ENCODE results near the gene CCDC13. TPM values are rescaled to one million over a fixed set of nuclear protein-coding genes. Genes with fewer than 3 reads are reported as not detected.

Gene CCDC13
- total and polyA plus RNA-seq, 2 donors (not counting 3 experiments of a cell fraction or from before 2014, with no cell fraction given) = 0.36 to 0.82 TPM

- Histone ChIP-seq H3K36me3 (ENCODE audit: control insufficient read depth in 2 of 2, extremely low read depth in 1 of 2, insufficient read depth in 2 of 2, low read length in 2 of 2) (no peaks in the 10 kb centered on the region), H3K79me2 (ENCODE audit: control insufficient read depth, insufficient read depth, low read length) (no peaks in the 10 kb centered on the region), H3K4me2 (ENCODE audit: insufficient read depth, low read length) (no peak overlapping the region), H3K9me3 (replicated peaks; ENCODE audit: control insufficient read depth, insufficient read depth, low read length) (no peaks in the 10 kb centered on the region), H4K20me1 (replicated peaks; ENCODE audit: control insufficient read depth, extremely low read depth, insufficient read depth, low read length) (no peaks in the 10 kb centered on the region), H3K27ac (ENCODE audit: insufficient read depth, low read depth, low read length) (no peak overlapping the region), H3K27me3 (ENCODE audit: control insufficient read depth in 2 of 2, insufficient read depth in 2 of 2, low read length in 2 of 2) (no peaks in the 10 kb centered on the region), H3K9me1 (replicated peaks; ENCODE audit: control insufficient read depth, extremely low read depth, insufficient read depth, low read length) (no peaks in the 10 kb centered on the region), H3K4me1 (ENCODE audit: control insufficient read depth, extremely low read depth, insufficient read depth, low read length) (peaks cover 3% of the 10 kb centered on the region), H2AFZ (ENCODE audit: low read depth, low read length) (no peak overlapping the region), H3K4me3 (replicated peaks in 1 of 3; ENCODE audit: insufficient read depth in 1 of 3, low read depth in 1 of 3, low read length in 3 of 3) (no peak overlapping the region), H3K9ac (replicated peaks; ENCODE audit: extremely low read depth, insufficient read depth, low read length) (no peak overlapping the region)
- dilution Hi-C loops (cut with MboI; ENCODE audit: extremely low pct_ligation_motif_present, low sequenced_read_pairs) (no loop called here), intact Hi-C loops (cut with micrococcal nuclease) (no loop called here)
- BruUV-seq (replicated peaks) = no TSS peak
- DNase-seq (ENCODE audit: low read depth, low spot score) (no peak), FAIRE-seq (no peak)
- ChIA-PET CTCF (interaction anchor here (1.0 to 1.2 kb wide), 2 partner anchors 26 to 112 kb away, joined by 3 read pairs; no protein-coding TSS in a partner anchor), POLR2A (no interaction called here)
- no peak for TF ChIP-seq MAX (IDR thresholded peaks at IDR 0.05; ENCODE audit: insufficient read depth, insufficient read length)
- no peak for TF ChIP-seq JUN (IDR thresholded peaks at IDR 0.05; ENCODE audit: borderline replicate concordance, insufficient read depth, insufficient read length, low read depth)
These were observed 3.4 kb downstream of the CCDC13 start for GRCh38 chr3:42769477-42770131.

GRCh38 chr3:42764561-42765295 lies 8.3 kb downstream of the CCDC13 start:
- BruUV-seq (replicated peaks) = no TSS peak
- H3K27ac ChIP-seq (ENCODE audit: insufficient read depth, low read depth, low read length) = no peak overlapping the region
- no peaks in the 10 kb centered on the region for H3K9me3 ChIP-seq (replicated peaks; ENCODE audit: control insufficient read depth, insufficient read depth, low read length)
- no peak overlapping the region for H2AFZ ChIP-seq (ENCODE audit: low read depth, low read length)
- no peak for TF ChIP-seq MAX (IDR thresholded peaks at IDR 0.05; ENCODE audit: insufficient read depth, insufficient read length)
- no peak for TF ChIP-seq JUN (IDR thresholded peaks at IDR 0.05; ENCODE audit: borderline replicate concordance, insufficient read depth, insufficient read length, low read depth)
- TF ChIP-seq POLR2AphosphoS5 (IDR thresholded peaks at IDR 0.05; ENCODE audit: insufficient read depth, low read depth, low read length) = no peak
- no peak for TF ChIP-seq POLR2A (IDR thresholded peaks at IDR 0.05; ENCODE audit: low read depth, low read length)
- no peak for TF ChIP-seq MYC (IDR thresholded peaks at IDR 0.05; ENCODE audit: low read depth, low read length)
- TF ChIP-seq GATA2 (IDR thresholded peaks at IDR 0.05; ENCODE audit: insufficient read depth, insufficient read length, low read depth, low read length) = no peak
- no peak for TF ChIP-seq CTCF (IDR thresholded peaks at IDR 0.05; ENCODE audit: extremely low read depth in 1 of 2, insufficient read depth in 1 of 2, low read depth in 1 of 2, low read length in 2 of 2)
- no peak for TF ChIP-seq FOS (IDR thresholded peaks at IDR 0.05; ENCODE audit: borderline replicate concordance, insufficient read depth, low read length)
- no peak for TF ChIP-seq EZH2 (IDR thresholded peaks at IDR 0.05; ENCODE audit: borderline replicate concordance, low read depth, low read length, severe bottlenecking)
- no peak overlapping the region for H3K4me2 ChIP-seq (ENCODE audit: insufficient read depth, low read length)
- H3K4me1 ChIP-seq (ENCODE audit: control insufficient read depth, extremely low read depth, insufficient read depth, low read length) = no peaks in the 10 kb centered on the region
- dilution Hi-C loops (cut with MboI; ENCODE audit: extremely low pct_ligation_motif_present, low sequenced_read_pairs) = no loop called here
- no peak for FAIRE-seq
- H3K4me3 ChIP-seq (replicated peaks in 1 of 3; ENCODE audit: insufficient read depth in 1 of 3, low read depth in 1 of 3, low read length in 3 of 3) = no peak overlapping the region
- no peaks in the 10 kb centered on the region for H3K79me2 ChIP-seq (ENCODE audit: control insufficient read depth, insufficient read depth, low read length)
- CTCF ChIA-PET = interaction anchor here (1.0 kb wide), 1 partner anchor 9 kb away, joined by 4 read pairs; no protein-coding TSS in a partner anchor
- intact Hi-C loops (cut with micrococcal nuclease) = no loop called here
- H3K36me3 ChIP-seq (ENCODE audit: control insufficient read depth in 2 of 2, extremely low read depth in 1 of 2, insufficient read depth in 2 of 2, low read length in 2 of 2) = no peaks in the 10 kb centered on the region
- DNase-seq (ENCODE audit: low read depth, low spot score) = no peak
- no peaks in the 10 kb centered on the region for H3K27me3 ChIP-seq (ENCODE audit: control insufficient read depth in 2 of 2, insufficient read depth in 2 of 2, low read length in 2 of 2)
- POLR2A ChIA-PET = no interaction called here
- no peak overlapping the region for H3K9ac ChIP-seq (replicated peaks; ENCODE audit: extremely low read depth, insufficient read depth, low read length)
- no peaks in the 10 kb centered on the region for H4K20me1 ChIP-seq (replicated peaks; ENCODE audit: control insufficient read depth, extremely low read depth, insufficient read depth, low read length)
- no peaks in the 10 kb centered on the region for H3K9me1 ChIP-seq (replicated peaks; ENCODE audit: control insufficient read depth, extremely low read depth, insufficient read depth, low read length)

All from endothelial cell of umbilical vein (primary cell).